T-helper 17 cell (primary cell): Measurements from ENCODE around the gene STPG2. TPM values are rescaled to one million over a fixed set of nuclear protein-coding genes. Genes with fewer than 3 reads are reported as not detected.
"Not testable (repeated sequence)": the region's sequence is repeated elsewhere in the genome, so short reads cannot be mapped to it uniquely, and the experiment has no call there.

Source experiments
- ATAC-seq: fragments of 150-1000 bp; cut with Tn5 transposase; 2 replicates; pipeline ENCODE4 v1.10.0; 2021; ENCODE audit warnings: mild to moderate bottlenecking, moderate library complexity
- DNase-seq, 3 donors: peaks; one replicate each; pipeline versions ENCODE4 v3.0.0 to v3.0.0-alpha.2; 2020 to 2021
- H3K9me3 ChIP-seq: one replicate; pipeline ENCODE4 v1.7.0; 2013; ENCODE audit warnings: low read length, mild to moderate bottlenecking; ENCODE audit not compliant: control insufficient read depth, poor library complexity, severe bottlenecking
- H3K27ac Mint-ChIP-seq: one replicate; pipeline ENCODE4 v1.8.0; 2022; ENCODE audit warnings: mild to moderate bottlenecking, moderate library complexity, mixed read lengths
- H3K27me3 Mint-ChIP-seq: one replicate; pipeline ENCODE4 v1.8.0; 2022; ENCODE audit warnings: mixed read lengths
- H3K36me3 Mint-ChIP-seq: one replicate; pipeline ENCODE4 v1.8.0; 2022; ENCODE audit warnings: low read depth, mixed read lengths
- H3K4me1 Mint-ChIP-seq: one replicate; pipeline ENCODE4 v1.8.0; 2022; ENCODE audit warnings: mild to moderate bottlenecking, mixed read lengths
- H3K4me3 Mint-ChIP-seq: one replicate; pipeline ENCODE4 v1.8.0; 2022; ENCODE audit warnings: mild to moderate bottlenecking, moderate library complexity, mixed read lengths
- total RNA-seq, 4 donors: library from RNA in 2 of 4; stranded (reverse) in 2 of 4; gene quantifications; one replicate each; pipeline ENCODE4 v1.2.3 and lab custom pipeline; 2022 to 2026

Gene STPG2
- total RNA-seq, 2 donors from 2014 or later: 0.17 to 0.21 TPM

DNA sequence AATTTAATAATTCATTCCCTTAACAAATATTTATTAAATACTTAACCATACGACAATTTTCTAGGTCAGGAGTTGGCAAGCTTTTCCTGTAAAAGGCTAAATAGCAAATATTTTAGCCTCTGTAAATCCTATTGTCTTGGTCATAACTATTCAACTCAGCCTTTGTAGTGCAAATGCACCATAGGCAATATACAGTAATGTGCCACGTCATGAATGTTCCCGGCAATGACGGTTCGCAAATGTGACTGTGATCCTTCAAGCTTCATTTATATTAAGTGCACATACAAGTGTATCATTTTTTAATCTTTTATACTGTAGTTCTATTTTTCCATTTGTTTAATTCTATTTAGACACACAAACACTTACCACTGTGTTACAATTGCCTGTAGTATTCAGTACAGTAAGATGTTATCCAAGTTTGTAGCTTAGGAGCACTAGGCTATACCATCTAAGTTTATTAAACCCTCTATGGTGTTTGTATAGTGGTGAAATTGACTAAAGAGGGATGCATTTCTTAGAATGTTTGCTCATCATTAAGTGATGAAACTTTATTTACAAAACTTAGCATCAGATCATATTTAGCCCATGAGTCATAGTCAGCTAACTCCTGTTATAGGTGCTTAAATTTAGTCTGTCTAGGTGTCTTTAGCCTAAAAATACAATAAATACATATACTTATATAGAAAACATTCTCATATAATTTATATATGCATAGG is 553.6 kb downstream of the STPG2 start:
- H3K4me3 Mint-ChIP-seq: no peak overlapping the region
- H3K27ac Mint-ChIP-seq: no peak overlapping the region
- no peak for DNase-seq
- ATAC-seq: no peak
- no peaks in the 10 kb centered on the region for H3K27me3 Mint-ChIP-seq
- H3K4me1 Mint-ChIP-seq: no peaks in the 10 kb centered on the region
- H3K36me3 Mint-ChIP-seq: no peaks in the 10 kb centered on the region
- H3K9me3 ChIP-seq: no peaks in the 10 kb centered on the region

DNA sequence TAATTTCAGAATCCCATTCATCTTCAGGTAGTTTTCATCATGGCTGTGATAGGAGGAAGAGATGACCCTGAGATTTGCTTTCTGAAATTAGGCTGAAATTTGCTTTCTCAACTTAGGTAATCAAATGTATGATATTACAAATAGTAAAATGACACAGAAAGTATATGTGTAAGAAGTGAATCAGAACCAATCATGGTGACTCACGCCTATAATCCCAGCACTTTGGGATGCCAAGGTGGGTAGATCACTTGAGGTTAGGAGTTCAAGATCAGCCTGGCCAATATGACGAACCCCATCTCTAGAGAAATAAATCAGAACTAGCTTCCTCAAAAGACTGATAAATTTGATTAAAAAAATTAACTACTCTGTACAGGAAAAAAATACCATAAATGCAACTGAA is 555.4 kb downstream of the STPG2 start:
- DNase-seq (no peak), ATAC-seq (no peak)
- H3K4me1 Mint-ChIP-seq: no peaks in the 10 kb centered on the region
- H3K27me3 Mint-ChIP-seq: no peaks in the 10 kb centered on the region
- no peak overlapping the region for H3K4me3 Mint-ChIP-seq
- H3K36me3 Mint-ChIP-seq: no peaks in the 10 kb centered on the region
- H3K9me3 ChIP-seq: no peaks in the 10 kb centered on the region
- H3K27ac Mint-ChIP-seq: no peak overlapping the region

DNA sequence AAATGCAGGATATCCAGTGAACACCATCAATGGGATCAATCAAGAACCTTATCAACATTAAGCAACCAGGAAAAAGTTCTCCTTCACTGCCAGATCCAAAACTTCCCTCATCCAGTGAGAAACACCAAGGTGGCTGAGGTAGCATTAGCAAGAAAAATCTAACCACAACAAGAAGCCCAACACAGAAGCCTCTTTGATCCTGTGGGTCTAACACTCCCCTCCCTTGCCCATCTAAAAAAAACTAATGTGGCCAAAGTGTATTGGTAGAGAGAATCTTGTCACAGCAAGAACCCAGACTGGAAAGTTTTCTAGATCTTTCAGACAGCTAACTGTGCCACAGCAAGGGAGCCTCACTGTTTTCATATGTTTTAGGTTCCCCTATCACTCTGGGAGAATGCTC is 558.0 kb downstream of the STPG2 start:
- ATAC-seq (no peak), DNase-seq (no peak)
- Mint-ChIP-seq H3K4me1 (no peaks in the 10 kb centered on the region), H3K36me3 (no peaks in the 10 kb centered on the region), H3K4me3 (no peak overlapping the region), H3K27me3 (no peaks in the 10 kb centered on the region), H3K27ac (no peak overlapping the region)
- H3K9me3 ChIP-seq: no peaks in the 10 kb centered on the region

DNA sequence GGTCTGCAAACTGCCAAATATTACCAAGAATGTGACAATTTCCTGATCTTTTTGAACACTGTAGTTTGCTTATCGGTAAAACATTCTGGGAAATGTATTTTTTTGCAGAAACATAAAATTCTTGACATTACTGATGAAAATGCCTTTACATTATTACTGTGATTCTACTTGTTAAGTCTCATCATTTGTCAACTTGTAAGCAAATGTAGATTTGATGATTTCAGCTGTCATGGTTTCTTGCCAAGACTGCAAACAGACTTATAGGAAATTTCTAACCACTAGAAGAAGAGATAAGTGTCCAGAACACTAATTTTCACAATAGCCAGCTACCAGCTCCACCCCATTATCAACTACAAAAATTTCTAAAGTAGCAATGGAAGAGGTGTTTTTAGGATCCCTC is 560.4 kb downstream of the STPG2 start:
- Mint-ChIP-seq H3K27me3 (no peaks in the 10 kb centered on the region), H3K27ac (no peak overlapping the region), H3K4me1 (no peaks in the 10 kb centered on the region), H3K36me3 (no peaks in the 10 kb centered on the region), H3K4me3 (no peak overlapping the region)
- H3K9me3 ChIP-seq: no peaks in the 10 kb centered on the region
- no peak for ATAC-seq
- DNase-seq: no peak

DNA sequence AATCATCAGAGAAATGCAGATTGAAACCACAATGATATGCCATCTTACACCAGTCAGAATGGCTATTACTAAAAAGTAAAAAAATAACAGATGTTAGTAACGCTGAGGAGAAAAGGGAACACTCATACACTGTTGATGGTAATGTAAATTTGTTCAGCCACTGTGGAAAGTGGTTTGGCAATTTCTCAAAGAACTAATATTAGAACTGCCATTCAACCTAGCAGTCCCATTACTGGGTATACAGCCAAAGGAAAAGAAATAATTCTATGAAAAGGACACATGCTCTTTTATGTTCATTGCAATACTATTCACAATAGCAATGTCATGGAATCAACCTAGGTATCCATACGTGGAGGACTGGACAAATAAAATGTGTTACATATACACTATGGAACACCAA is 566.3 kb downstream of the STPG2 start:
- Mint-ChIP-seq H3K4me3 (no peak overlapping the region), H3K27me3 (no peaks in the 10 kb centered on the region), H3K4me1 (no peaks in the 10 kb centered on the region), H3K36me3 (no peaks in the 10 kb centered on the region), H3K27ac (no peak overlapping the region)
- H3K9me3 ChIP-seq: no peaks in the 10 kb centered on the region
- DNase-seq (no peak), ATAC-seq (no peak)

DNA sequence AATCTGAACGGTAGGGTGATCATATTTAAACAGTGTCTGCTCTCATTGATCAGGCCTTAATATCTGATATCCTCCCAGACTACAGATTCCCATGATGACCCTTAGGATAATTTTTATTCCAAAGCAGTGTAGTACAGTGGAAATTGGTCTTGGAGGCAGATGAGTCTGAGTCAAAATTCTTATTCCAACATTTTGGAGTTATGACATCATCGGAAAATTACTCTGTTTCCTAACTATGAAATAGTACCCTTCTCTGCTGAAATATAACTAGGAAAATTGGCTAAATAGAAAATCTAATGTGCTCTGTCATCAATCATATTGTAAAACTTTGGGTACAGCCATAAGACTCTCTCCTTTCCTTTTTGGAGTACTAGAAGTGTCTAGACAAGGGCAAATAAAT is 583.3 kb downstream of the STPG2 start:
- Mint-ChIP-seq H3K36me3 (no peaks in the 10 kb centered on the region), H3K27me3 (no peaks in the 10 kb centered on the region), H3K27ac (no peak overlapping the region), H3K4me3 (no peak overlapping the region), H3K4me1 (no peaks in the 10 kb centered on the region)
- peaks cover 3% of the 10 kb centered on the region for H3K9me3 ChIP-seq
- ATAC-seq: no peak
- no peak for DNase-seq

DNA sequence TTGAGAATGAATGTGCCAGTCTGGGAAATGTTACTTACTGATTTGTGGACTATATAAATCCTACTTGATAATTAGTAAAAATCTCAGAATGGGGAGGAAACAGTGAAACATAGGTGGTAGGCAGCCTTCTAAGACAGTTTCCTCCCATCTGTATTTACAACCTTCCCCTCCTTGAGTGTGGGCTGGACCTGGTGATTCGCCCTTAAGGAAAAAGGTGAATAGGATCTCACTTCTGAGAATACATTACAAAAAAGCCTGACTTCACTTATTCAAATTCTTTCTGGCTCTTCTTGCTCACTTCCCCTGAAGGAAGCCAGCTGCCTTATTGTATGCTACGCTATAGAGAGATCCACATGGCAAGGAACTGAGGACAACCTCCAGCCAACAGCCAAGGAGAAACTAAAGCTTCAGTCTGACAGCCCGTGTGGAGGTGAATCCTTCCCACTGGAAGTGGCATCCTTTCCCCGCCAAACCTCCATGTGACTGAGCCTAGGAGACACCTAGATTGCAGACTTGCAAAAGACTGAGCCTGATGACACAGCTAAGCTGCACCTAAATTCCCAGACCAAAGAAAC is 585.0 kb downstream of the STPG2 start:
- H3K27ac Mint-ChIP-seq: no peak overlapping the region
- H3K4me3 Mint-ChIP-seq: no peak overlapping the region
- no peak for ATAC-seq

DNA sequence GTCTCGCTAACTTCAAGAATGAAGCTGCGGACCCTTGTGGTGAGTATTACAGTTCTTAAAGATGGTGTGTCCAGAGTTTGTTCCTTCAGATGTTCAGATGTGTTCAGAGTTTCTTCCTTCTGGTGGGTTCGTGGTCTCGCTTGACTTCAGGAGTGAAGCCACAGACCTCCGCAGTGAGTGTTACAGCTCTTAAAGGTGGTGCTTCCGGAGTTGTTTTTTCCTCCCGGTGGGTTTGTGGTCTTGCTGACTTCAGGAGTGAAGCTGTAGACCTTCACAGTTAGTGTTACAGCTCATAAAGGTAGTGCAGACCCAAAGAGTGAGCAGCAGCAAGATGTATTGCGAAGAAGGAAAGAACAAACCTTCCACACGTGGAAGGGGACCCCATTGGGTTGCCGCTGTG is 592.6 kb downstream of the STPG2 start:
- not testable (repeated sequence) for H3K36me3 Mint-ChIP-seq, H3K9me3 ChIP-seq, ATAC-seq, H3K27me3 Mint-ChIP-seq, H3K4me1 Mint-ChIP-seq, H3K4me3 Mint-ChIP-seq, DNase-seq, H3K27ac Mint-ChIP-seq

More for the DNA sequence above, 585.0 kb downstream of the STPG2 start:
- no peak for DNase-seq
- Mint-ChIP-seq H3K36me3 (no peaks in the 10 kb centered on the region), H3K27me3 (no peaks in the 10 kb centered on the region), H3K4me1 (no peaks in the 10 kb centered on the region)
- peaks cover 3% of the 10 kb centered on the region for H3K9me3 ChIP-seq

DNA sequence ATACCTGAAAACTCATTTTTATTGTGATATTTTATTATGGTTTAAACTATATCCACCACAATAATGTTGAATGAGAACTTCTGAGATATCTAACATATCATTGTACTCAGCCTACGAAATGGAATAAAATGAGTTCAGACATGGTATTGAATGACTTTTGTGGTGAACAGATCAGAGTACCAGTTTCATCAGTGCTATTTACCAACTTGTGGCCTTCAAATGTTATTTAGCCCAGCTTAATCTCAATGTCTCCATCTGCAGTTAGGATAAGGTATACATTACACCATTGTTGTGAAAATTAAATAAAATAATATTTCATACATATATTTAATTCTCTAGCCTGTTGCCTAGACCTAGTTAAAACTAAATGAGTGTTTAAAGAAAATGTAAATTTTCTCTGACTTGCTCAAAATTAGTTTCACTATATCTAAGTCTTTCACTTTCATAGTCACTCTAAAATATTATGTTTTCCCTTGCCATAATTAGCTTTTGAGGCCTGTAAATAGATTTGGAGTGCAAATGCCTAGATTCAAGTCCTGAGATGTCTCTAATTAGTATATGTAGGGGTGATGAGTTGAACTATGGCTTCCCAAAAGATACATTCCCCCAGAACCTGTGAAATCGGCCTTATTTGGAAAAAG is 594.2 kb downstream of the STPG2 start:
- Mint-ChIP-seq H3K27ac (no peak overlapping the region), H3K4me1 (no peaks in the 10 kb centered on the region), H3K27me3 (no peaks in the 10 kb centered on the region), H3K36me3 (no peaks in the 10 kb centered on the region), H3K4me3 (no peak overlapping the region)
- DNase-seq: no peak
- no peaks in the 10 kb centered on the region for H3K9me3 ChIP-seq
- ATAC-seq: no peak

DNA sequence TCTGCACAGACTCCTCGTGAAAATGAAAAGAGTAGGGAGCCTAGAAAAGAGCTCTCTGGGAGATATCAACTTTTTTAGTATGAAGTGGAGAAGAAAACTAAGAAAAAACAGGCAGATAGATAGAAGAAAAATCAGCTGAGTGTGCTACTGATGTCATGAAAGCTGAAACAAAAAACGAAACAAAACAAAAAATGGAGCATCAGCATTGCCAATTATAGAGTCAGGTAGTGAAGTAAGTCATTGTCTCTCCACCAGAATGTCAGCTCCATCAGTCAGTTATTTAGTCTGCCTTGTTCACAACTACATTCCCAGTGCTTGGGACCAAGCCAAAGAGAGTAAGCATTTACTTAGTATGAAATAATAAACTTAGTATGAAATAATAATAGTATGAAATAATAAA is 595.1 kb downstream of the STPG2 start:
- Mint-ChIP-seq H3K36me3 (no peaks in the 10 kb centered on the region), H3K4me3 (no peak overlapping the region), H3K4me1 (no peaks in the 10 kb centered on the region), H3K27ac (no peak overlapping the region), H3K27me3 (no peaks in the 10 kb centered on the region)
- H3K9me3 ChIP-seq: no peaks in the 10 kb centered on the region
- ATAC-seq (no peak), DNase-seq (no peak)

DNA sequence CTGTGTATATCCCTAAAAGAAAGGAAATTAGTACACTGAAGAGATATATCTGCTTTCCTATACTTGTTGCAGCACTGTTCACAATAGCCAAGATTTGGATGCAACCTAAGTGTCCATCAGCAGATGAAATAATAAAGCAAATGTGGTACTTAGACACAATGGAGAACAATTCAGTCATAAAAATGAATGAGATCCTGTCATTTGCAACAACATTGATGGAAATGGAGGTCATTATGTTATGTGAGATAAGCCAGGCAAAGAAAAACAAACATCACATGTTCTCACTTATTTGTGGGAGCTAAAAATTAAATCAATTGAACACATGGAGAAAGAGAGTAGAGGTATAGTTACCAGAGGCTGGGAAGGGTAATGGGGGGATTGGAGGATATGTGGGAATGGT is 611.9 kb downstream of the STPG2 start:
- ATAC-seq (no peak), DNase-seq (no peak)
- Mint-ChIP-seq H3K27ac (no peak overlapping the region), H3K36me3 (no peaks in the 10 kb centered on the region), H3K4me1 (no peaks in the 10 kb centered on the region), H3K27me3 (no peaks in the 10 kb centered on the region), H3K4me3 (no peak overlapping the region)
- H3K9me3 ChIP-seq: no peaks in the 10 kb centered on the region

DNA sequence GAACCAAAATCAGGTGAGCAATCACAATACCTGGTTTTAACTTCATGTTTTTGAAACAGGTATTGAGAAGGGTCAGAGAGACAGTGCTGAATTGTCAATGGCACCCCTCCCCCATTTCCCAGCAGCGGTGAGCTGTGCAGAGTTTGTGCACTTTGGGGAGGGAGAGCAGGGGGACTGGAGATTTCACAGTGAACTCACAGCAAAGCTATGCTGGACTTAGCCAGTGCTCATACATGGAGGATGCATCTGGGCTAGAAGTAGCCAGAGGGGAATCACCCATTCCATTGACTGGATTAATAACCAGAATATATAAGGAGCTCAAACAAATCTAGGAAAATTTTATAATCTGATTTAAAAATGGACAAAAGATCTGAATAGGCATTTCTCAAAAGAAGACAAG is 612.6 kb downstream of the STPG2 start:
- Mint-ChIP-seq H3K4me1 (no peaks in the 10 kb centered on the region), H3K4me3 (no peak overlapping the region), H3K36me3 (no peaks in the 10 kb centered on the region), H3K27me3 (no peaks in the 10 kb centered on the region), H3K27ac (no peak overlapping the region)
- no peak for ATAC-seq
- no peaks in the 10 kb centered on the region for H3K9me3 ChIP-seq
- no peak for DNase-seq

DNA sequence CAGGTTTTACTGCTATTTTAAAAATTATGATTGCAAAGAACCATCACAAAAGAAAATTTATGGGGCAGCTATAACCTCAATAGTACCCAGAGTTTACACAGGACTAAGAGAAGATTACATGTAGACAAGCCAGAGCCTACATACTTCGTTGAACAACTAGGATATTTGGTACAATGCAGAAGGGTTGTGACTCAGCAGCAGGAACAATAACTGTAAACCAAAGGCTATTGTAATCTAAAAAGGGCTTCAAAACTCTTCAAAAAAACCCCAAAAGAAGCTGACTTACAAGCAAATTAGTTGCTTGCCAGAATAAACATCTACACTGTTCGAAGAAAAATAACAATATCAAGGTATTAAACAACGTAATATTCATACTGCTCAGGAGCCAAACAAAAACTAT is 618.0 kb downstream of the STPG2 start:
- H3K9me3 ChIP-seq: no peaks in the 10 kb centered on the region
- Mint-ChIP-seq H3K27ac (no peak overlapping the region), H3K4me3 (no peak overlapping the region), H3K4me1 (no peaks in the 10 kb centered on the region), H3K36me3 (no peaks in the 10 kb centered on the region), H3K27me3 (no peaks in the 10 kb centered on the region)
- ATAC-seq (no peak), DNase-seq (no peak)

DNA sequence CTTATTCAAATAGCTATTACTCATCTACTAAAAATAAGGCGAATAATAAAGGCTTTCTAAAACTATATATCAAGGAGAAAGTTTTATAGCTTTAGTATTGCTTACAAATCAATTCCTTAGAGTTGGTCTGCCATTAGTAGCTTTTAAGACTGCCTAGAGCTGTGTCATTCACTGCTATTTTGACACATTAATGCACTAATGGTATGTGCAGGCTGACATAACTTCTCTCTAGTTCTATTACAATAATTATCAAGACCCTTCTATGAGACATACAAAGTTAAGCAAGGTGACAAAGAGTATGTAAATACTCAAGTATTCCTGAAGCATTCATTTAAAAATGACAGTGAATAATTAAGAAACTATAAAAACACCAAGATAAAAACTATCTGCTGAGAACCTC is 625.3 kb downstream of the STPG2 start:
- Mint-ChIP-seq H3K4me1 (no peaks in the 10 kb centered on the region), H3K27ac (no peak overlapping the region), H3K27me3 (no peaks in the 10 kb centered on the region), H3K4me3 (no peak overlapping the region), H3K36me3 (no peaks in the 10 kb centered on the region)
- ATAC-seq: no peak
- DNase-seq: no peak
- H3K9me3 ChIP-seq: no peaks in the 10 kb centered on the region
